CD1c-positive myeloid dendritic cell (primary cell): ENCODE results near the gene ALAS1.
A peak's percentile ranks its signal among the peaks of the same experiment; 100 is the strongest.
"Not testable (repeated sequence)": the region's sequence is repeated elsewhere in the genome, so short reads cannot be mapped to it uniquely, and the experiment has no call there.

Experiments used
- DNase-seq: peaks from one replicate; pipeline ENCODE4 v3.0.0-alpha.2; 2016; ENCODE audit errors: extremely low spot score

The ALAS1 gene

DNA sequence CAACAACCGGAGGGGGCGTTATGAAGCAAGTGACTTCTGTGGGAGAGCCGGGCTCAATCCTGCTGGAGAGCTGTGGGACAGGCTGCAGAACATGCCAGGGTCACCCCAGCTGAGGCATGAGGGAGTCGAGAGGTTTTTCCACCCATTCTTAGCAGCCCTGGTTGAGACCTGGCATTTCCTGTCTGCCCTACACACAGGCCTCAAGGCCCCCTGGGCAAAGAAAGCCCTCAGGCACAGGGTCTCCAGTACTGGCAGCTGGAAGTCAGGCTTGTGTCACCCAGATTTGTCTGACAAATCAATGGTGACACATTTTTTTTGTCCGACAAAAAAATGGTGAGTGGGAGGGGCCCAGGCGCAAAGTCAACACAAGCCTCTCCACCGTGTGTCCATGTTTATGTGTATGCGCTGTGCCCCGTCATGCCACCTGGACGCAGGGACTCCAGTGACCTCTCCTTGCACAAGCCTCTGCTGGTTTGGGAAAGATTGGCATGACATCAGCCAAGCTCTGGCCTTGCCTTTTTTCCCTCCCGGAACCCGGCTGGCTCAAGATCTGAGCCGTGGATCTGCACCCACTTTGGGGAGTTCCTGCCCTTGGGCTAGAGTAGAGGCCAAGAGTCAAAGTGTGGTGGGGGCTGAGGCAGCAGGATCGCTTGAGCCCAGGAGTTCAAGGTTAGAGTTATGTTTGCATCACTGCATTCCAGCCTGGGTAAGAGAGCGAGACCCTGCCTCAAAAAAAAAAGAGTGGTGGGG is 20.8 kb upstream of the ALAS1 start:
- DNase-seq = no peak

DNA sequence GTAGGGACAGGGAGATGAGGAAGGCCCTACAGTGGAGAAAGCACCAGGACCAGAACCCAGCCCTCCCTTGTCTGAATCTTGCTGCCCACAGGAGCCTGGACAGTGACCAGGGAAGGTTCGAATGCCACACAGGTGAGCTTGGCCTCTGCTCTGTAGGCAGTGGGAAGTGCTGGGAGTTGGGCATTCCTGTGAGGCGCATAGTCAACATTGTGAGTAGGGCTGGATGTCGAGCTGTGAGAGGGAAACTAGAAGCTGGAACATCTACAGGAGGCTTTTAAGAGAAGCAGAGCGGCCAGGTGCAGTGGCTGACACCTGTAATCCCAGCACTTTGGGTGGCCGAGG is 20.3 kb upstream of the ALAS1 start:
- DNase-seq = no peak

DNA sequence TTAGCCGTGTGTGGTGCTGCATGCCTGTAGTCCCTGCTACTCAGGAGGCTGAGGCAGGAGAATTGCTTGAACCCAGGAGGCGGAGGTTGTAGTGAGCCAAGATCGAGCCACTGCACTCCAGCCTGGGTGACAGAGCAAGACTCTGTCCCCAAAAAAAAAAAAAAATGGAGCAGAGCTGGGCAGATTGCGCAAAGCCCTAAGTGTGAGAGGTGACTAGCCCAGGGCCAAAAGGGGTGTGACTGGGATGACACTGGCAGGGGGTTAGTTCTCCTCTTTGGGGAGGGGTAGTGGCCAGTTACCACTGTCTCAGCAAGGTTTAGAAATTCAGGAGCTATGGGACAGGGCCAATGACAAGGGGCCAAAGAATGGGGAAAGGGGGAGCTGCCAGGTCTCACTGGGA is 19.8 kb upstream of the ALAS1 start:
- DNase-seq = not testable (repeated sequence)

DNA sequence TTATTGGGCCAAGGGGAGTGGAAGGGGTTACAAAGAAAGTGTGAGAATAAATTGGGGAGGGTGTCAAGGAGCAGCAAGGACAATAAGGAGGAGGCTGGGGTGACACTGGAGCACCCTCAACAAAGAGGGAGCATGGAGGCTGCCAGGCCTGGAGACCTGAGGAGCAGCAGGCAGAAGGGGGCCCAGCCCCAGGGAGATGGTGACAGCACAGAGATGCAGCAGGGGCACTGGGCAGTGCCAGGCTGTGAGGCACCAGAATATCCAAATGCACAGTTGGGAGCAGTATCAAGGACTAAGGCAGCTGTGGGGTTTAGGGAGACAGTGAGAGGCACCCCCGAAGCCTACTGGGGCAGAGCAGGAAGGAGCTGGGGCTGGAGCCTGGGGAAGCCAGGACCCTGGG is 19.4 kb upstream of the ALAS1 start:
- DNase-seq = no peak

DNA sequence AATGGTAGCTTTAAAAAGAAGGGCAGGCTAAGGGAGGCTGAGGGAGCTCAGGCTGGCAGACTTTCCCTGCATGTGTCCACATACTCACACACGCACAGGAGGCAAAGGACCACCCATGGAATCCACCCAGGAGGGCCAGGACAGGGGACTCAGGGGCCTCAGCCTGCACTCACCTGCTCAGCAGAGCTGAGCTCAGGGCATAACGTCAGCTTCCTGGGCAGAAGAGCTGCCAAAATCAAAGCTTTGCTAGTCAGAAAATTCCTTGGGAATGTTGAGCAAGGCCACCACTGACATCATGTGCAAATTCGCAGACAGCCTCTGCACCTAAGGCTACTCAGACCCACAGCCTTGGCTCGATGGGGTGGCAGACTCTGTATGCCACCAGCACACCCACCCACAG is 16.4 kb upstream of the ALAS1 start:
- no peak for DNase-seq

DNA sequence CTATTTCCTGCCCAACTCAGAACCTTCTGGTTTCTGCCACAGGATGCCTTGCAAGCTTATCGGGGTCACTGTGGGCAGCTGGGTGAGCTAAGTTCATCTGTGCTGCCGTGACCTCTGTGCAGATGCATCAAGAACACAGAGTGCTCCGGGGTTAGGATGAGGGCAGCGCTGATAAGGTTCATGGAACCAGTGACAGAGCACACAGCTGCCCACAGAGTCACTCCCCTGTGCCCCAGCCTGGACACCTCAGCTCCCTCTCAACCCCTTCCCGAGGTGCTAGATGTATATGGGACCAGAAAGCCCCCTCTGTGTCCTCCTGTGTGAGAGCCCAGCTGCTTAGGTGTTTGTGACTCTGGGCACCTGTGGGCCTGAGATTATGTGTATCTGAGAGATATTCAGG is 15.8 kb upstream of the ALAS1 start:
- DNase-seq = no peak

DNA sequence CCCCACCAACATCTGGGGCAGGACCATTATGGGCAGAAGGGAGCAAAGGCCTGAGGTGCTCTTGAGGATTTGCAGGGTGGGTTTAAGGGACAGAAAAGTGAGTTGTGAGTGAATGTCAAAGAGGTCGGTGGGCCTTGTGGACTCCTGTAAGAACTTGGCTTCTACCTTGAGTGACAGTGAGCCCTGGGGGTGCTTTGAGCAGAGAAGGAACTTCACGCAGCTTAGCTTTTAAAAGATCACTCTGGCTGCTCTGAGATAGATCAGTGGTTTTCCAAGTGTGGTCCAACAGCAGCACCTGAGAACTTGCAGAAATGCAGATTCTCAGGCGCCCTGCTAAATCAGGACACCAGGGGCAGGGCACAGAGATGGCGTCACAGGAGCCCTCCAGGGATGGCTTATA is 15.3 kb upstream of the ALAS1 start:
- no peak for DNase-seq

DNA sequence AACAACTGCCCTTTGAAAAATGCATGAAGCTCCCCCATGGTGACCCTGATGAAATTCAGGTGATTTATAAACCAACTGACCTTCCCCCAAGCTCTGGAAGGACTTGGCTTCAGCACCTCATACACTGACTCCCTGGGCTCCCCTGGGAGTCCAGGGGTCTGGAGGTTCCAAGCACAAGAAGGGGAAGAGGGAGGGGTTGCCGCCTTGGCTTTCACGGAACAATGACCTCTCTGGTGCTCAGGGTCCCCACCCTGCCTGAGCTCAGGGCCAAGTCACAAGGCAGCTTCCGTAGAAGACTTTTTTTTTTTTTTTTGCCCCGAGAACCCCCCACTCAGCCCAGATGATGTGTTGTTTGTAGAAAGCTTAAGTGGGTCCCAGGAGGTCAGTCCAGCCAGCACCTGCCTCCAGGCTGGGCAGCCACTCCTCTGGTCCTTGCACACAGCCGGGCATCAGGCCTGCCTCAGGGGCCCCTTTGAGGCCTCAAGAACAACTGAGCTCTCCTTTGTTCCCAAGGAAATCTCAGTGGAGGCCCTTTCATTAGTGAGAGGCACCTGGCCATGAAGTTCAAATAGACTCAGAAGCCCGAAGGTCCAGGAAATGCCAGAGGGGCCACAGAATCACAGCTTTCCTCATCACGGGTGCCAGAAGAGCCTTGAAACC is 14.0 kb upstream of the ALAS1 start:
- no peak for DNase-seq

DNA sequence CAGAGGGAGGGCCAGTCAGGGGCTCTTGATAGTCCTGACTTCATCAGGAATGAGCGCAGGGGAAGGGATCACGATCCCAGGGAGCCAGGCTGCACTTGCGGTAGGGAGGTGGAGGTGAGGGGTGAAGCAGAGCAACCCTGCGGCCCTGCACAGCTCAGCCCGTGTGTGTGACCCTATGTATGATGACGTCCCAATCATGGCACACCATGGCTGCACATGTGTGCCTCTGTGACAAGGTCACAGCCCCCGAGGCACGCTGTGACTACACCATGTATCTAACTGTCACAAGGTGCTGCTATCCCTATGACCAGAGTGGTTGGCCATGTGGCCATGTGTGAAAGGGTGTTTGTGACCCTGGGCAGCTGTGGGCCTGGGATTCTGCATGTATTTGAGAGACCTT is 13.3 kb upstream of the ALAS1 start:
- DNase-seq = no peak

DNA sequence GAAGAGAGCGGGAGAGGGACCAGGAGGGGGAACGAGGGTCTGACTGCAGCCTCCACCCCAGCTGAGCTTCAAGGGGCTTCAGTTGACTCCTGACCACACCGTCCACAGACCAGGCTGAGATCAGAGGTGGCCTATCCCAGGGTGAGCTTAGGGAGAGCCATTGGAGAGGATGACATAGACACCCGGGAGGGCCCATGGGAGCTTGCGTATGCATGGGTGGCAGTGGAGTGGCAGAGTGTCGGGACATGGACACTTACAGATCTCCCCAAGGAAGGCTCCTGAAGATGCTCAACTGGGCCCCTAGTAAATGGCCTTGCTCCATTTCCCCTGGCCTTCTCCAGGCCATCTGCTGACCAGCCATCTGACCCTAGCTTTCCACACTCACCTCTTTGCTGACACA is 12.6 kb upstream of the ALAS1 start:
- DNase-seq = no peak

DNA sequence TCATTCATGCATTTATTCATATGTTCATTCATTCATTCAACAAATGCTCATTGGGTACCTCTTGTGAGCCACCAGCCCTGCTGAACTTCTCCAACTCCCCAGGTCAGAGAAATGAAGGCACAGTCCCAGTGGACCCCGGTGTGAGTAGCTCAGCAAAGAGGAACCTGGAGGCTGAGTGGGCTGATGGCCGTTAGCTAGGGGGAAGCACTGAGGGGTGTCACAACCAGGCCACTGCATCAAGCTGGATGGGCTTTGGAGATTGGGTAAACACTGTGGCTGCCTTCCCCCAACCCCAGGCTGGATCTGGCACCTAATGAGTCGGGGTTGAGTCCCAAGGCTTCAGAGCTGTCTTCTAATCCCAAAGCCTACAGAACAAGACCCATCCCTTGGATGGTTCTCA is 12.1 kb upstream of the ALAS1 start:
- peak; percentile 81 for DNase-seq

DNA sequence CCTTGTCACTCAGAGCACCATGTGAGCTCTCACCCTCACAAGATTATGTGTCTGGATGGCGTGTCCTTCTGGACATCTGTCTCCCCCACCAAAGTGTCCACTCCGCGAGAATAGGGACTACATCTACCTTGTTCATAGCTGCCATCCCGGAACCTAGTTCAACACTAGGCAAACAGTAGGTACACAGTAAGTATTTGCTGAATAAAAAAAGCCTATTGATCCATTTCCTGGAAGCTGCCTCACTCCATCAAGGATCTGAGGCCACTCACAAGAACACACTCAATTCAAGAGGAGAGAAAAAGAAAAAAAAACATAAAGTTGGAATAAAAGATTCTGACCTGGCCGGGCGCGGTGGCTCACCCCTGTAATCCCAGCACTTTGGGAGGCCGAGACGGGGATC is 11.2 kb upstream of the ALAS1 start:
- DNase-seq = no peak

DNA sequence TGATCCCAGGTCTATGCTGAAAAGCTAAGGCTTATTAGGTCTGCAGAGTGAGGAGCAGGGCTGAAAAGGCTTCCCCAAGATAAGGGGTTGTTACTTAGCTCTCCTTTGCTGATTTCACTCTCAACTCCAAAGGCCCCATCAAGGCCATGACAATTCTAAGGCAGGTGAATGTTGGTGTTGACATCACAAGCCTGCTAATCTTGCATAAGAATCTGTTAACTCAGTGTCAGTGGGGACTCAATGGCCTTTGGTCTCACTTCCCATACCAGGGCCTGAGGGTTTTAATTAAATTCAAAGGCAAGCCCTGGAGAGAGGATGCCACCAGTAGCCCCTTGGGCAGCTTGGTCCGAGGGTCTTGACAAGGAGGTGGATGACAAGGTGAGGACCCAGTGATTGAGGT is 9.4 kb upstream of the ALAS1 start:
- DNase-seq = peak; percentile 51

DNA sequence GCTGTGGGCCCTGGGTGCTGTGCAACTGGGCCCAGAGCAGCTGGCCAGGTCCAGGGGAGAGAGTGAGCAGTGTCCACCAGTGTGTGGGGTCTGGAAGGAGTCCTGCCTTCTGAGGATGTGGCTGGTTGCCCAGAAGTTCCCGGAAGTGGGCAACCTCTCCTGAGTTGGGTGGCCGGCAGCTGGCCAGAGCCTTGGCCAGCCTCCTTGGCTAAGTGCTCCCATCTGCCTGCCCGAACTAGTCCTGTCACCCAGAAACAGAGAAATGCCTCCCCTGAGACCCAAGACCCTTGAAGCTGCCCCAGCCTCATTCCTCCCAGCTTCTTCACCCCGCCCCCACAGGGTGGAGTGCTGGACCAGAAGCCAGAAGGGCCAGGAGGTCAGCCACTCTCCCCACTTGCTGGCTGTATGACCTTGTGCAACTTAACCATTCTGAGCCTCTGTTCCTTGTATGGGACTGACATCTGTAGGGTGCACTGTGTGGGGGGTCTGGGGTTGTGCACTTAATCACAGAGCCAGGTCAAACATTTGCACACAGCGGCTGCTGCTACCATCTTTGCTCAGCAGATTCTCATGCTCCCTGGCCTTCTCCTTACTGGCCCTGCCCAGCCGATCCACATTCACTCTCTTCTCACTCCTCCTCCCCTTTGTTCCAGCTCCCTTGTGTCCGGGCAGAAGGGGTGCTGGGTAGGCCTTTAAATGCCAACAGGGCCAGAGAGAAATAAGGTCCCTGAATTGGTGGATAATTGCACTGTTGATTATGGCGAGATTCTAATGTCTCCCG is 7.5 kb upstream of the ALAS1 start:
- no peak for DNase-seq

DNA sequence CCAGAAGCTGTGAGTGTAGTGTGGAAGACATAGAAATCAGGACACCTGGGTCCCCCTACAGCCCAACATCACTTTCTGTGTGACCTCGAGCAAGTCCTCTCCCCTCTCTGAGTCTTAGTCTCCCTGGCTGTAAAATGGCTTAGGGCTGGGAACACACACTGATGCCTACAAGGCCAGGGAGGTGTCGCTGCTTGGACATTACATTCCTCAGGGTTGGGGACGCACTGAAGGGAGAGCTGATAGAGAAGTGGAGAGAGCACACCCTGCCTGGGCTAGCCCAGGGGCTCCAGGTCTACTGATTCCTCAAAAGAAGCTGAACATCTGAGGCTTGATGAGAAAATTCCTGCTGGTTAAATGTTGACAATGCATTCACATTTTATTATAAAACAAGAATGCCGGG is 6.3 kb upstream of the ALAS1 start:
- no peak for DNase-seq

DNA sequence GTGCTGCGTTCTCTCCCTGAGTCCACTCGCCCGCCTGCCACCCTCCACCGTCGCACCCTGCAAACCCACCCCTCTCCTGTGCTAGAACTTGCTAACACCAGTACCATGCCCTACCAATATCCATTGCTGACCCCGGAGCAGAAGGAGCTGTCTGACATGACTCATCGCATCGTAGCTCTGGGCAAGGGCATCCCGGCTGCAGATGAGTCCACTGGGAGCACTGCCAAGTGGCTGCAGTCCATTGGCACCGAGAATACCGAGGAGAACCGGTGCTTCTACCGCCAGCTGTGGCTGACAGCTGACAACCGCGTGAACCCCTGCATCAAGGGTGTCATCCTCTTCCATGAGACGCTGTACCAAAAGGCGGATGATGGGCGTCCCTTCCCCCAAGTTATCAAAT is 4.9 kb upstream of the ALAS1 start:
- DNase-seq = no peak

DNA sequence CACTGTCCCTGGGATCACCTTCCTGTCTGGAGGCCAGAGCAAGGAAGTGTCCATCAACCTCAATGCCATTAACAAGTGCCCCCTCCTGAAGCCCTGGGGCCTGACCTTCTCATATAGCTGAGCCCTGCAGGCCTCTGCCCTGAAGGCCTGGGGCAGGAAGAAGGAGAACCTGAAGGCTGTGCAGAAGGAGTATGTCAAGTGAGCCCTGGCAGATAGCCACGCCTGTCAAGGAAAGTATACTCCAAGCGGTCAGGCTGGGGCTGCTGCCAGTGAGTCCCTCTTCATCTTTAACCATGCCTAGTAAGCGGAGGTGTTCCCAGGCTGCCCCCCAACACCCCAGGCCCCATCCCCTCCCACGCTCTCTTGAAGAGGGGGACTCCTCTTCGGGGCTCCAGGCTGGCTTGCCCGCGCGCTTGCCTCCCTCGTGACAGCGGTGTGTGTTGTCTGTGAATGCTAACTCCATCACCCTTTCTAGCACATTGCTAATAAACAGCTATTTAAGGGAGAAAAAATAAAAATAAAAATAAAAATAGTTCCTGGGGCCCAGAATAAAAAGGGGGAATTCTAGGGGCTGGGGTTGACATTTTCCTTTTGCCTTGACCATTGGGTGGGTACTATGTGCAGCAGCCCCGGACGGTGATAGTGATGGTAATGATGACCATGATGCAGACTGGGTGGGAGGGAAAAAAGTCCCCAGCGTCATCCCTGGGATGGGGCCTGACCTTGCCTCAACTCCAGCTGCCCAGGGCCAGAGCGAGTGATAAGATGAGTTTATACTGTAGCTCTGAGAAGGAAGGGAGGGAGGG is 3.3 kb upstream of the ALAS1 start:
- no peak for DNase-seq

DNA sequence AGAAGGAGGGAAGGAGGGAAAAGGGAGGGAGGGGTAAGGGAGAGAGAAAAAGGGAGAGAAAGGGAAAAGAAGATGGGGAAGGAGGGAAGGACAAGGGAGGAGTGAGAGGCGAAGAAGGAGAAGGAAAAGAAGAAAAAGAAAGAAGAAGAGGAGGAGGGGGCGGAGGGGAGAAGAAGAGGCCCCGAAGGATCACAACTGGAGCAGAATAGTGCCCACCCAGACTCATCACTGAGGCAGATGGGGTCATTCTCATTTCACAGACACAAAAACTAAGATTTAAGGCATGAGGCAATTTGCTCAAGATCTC is 2.7 kb upstream of the ALAS1 start:
- DNase-seq = no peak

DNA sequence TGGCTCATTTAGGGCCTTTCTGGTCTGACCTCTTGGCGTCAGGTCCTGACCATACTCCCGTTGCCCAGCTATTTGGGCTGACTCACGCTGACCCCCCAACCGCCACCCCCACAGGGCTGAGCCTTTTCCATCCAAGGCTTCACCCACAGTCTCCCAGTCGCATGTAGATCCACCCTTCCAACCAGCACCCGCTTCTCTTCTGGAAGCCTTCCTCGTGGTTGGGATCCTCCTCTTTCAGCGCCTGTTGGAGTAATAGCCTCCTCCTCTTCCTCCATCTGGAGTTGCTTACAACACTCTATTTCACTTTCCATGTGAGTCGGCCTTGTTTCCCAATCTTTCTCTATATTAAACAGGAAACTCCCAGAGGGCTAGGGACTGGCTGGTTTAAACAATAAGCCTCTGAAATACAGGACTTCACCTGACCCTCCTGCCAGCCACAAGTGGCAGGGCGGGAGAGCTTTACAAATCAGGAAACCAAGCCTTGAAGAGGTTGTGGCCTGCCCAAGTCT is 2.1 kb upstream of the ALAS1 start:
- DNase-seq = peak; percentile 95

DNA sequence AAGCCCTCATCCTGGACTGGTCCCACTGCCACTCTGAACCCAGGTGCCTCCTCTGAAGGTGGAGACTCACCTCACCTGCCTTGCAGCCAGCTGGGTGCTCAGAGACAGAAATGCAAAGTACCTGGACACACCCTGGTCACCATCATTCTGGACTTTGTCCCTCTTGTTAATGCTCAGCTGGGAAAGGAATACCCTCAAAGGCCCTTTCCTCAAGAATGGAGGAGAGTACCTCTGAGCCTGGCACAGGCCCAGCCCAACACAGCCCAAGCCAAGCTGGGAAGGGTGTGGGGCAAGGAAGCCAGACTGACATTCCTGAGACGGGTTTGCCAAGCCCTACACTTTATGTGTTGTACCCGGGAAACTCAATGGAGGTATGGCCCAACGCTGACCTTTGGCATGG is 983 bp upstream of the ALAS1 start:
- no peak for DNase-seq

DNA sequence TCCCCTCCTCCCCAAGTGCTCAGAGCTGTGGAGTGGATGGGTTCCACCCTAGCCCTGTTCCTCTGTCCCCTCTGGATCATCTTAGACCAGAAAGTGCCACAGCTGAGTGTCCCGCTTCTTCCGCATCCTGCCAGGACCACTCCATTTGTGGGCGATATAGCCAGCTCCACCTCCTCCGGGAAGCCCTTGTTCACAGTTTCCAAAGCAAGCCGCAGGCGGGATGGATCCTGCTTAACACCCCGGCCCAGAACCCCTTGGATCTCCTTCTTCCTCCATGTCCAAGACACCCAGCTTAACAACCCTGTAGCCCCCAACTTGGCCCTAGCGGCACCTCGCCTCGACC is 490 bp upstream of the ALAS1 start:
- no peak for DNase-seq
